HL-60 (cell line): ENCODE results near the gene OGA.
A peak's percentile ranks its signal among the peaks of the same experiment; 100 is the strongest.

Source experiments
- DNase-seq, 2 experiments: peaks; one replicate each; pipeline ENCODE4 v3.0.0-alpha.2; 2010 to 2020; ENCODE audit warnings: low read depth in 1 of 2, low spot score in 1 of 2
- H3K27ac ChIP-seq: fragments of 250-450 bp; sonication (Bioruptor Pico); replicated peaks from 2 replicates; pipeline ENCODE4 v1.5.1; 2020; ENCODE audit warnings: mild to moderate bottlenecking, moderate library complexity
- H3K27me3 ChIP-seq: fragments of 250-450 bp; sonication (Bioruptor Pico); 2 replicates; pipeline ENCODE4 v1.5.1; 2021; ENCODE audit warnings: mild to moderate bottlenecking, moderate library complexity; ENCODE audit not compliant: insufficient read depth, poor library complexity, severe bottlenecking
- H3K4me3 ChIP-seq: replicated peaks from 2 replicates; pipeline ENCODE4 v1.5.1; 2011; ENCODE audit warnings: mild to moderate bottlenecking, control low read depth, low read length; ENCODE audit not compliant: insufficient read depth
- CTCF ChIP-seq: IDR thresholded peaks from one replicate; pipeline ENCODE4 v1.5.1; 2011; ENCODE audit warnings: low read length, control low read depth, inconsistent platforms; ENCODE audit not compliant: insufficient read depth
- GABPA ChIP-seq: IDR thresholded peaks from 2 replicates; pipeline ENCODE4 v1.6.1; 2012; ENCODE audit warnings: low read depth
- POLR2AphosphoS5 ChIP-seq: IDR thresholded peaks from 2 replicates; pipeline ENCODE4 v1.6.1; 2012; ENCODE audit warnings: low read depth
- REST ChIP-seq: IDR thresholded peaks from 2 replicates; pipeline ENCODE4 v1.6.1; 2012; ENCODE audit warnings: low read depth; ENCODE audit not compliant: insufficient replicate concordance
- SPI1 ChIP-seq: IDR thresholded peaks from 2 replicates; pipeline ENCODE4 v1.6.1; 2012; ENCODE audit warnings: low read depth, mild to moderate bottlenecking, borderline replicate concordance

The OGA gene

GRCh38 chr10:101781984-101782810 is 36.0 kb downstream of the OGA start:
- no peak for DNase-seq
- Histone ChIP-seq H3K27me3 (no peaks in the 10 kb centered on the region), H3K27ac (peak overlapping the region; percentile 69), H3K4me3 (peak overlapping the region; percentile 95)
- no peak for TF ChIP-seq GABPA
- no peak for TF ChIP-seq POLR2AphosphoS5
- no peak for TF ChIP-seq CTCF
- no peak for TF ChIP-seq SPI1
- no peak for TF ChIP-seq REST

GRCh38 chr10:101781655-101781983 is 36.6 kb downstream of the OGA start:
- H3K27me3 ChIP-seq, result peaks cover 3% of the 10 kb centered on the region
- no peak for DNase-seq
- H3K27ac ChIP-seq, result no peak overlapping the region
- H3K4me3 ChIP-seq, result peak overlapping the region; percentile 95
- TF ChIP-seq GABPA (no peak), POLR2AphosphoS5 (no peak), SPI1 (no peak), REST (no peak), CTCF (no peak)

- DNase-seq, result peak; percentile 48 to 73
- peak overlapping the region; percentile 95 for H3K4me3 ChIP-seq
- TF ChIP-seq GABPA (no peak), CTCF (peak; percentile 77)
- H3K27me3 ChIP-seq, result peaks cover 6% of the 10 kb centered on the region
- H3K27ac ChIP-seq, result no peak overlapping the region
Observed at GRCh38 chr10:101780818-101781654, 37.2 kb downstream of the OGA start.
